K562 treated with DMSO at 1 percent for 24 hours (cell line): ENCODE results near the gene HEMGN. TPM values are rescaled to one million over a fixed set of nuclear protein-coding genes. Genes with fewer than 3 reads are reported as not detected.

Source experiments
- total RNA-seq: library from RNA; unstranded; fragments of 300-600 nt; gene quantifications from 2 replicates; pipeline ENCODE4 v1.2.3, GENCODE V29; 2022; ENCODE audit warnings: low read depth; ENCODE audit not compliant: insufficient read depth

HEMGN gene, protein sequence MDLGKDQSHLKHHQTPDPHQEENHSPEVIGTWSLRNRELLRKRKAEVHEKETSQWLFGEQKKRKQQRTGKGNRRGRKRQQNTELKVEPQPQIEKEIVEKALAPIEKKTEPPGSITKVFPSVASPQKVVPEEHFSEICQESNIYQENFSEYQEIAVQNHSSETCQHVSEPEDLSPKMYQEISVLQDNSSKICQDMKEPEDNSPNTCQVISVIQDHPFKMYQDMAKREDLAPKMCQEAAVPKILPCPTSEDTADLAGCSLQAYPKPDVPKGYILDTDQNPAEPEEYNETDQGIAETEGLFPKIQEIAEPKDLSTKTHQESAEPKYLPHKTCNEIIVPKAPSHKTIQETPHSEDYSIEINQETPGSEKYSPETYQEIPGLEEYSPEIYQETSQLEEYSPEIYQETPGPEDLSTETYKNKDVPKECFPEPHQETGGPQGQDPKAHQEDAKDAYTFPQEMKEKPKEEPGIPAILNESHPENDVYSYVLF
- 4.1 and 4.2 TPM in 2 replicates for total RNA-seq

DNA sequence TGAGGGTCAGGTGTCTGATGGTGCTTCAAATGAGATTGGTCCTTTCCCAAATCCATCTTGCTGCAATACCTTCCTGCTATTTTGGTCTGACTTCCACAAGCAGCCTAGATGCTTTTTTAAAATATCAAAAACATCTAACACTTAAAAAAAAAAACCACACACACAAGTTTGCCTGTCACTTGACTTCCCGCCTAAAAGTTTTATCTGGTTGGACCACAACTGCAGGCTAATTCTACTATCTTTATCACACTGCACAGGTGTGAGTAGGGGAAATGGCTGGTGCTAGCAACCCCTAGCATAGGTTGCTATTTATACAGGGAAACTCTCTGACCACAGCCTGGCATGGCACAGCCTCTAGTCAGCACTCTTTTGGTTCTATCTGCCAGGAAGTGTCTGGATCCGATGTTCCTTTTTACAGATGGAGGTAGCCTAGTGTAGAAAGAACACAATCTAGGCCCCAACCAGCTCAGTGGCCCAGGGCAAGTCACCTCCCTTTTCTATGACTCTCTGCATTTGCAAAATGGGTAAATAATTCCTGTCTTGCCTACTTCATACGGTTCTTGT is at the start of gene HEMGN:
Gene HEMGN (minus strand): TSS at position 92 of the 564 bp plus-strand sequence. CDS start 36 bp downstream, at position 56.

DNA sequence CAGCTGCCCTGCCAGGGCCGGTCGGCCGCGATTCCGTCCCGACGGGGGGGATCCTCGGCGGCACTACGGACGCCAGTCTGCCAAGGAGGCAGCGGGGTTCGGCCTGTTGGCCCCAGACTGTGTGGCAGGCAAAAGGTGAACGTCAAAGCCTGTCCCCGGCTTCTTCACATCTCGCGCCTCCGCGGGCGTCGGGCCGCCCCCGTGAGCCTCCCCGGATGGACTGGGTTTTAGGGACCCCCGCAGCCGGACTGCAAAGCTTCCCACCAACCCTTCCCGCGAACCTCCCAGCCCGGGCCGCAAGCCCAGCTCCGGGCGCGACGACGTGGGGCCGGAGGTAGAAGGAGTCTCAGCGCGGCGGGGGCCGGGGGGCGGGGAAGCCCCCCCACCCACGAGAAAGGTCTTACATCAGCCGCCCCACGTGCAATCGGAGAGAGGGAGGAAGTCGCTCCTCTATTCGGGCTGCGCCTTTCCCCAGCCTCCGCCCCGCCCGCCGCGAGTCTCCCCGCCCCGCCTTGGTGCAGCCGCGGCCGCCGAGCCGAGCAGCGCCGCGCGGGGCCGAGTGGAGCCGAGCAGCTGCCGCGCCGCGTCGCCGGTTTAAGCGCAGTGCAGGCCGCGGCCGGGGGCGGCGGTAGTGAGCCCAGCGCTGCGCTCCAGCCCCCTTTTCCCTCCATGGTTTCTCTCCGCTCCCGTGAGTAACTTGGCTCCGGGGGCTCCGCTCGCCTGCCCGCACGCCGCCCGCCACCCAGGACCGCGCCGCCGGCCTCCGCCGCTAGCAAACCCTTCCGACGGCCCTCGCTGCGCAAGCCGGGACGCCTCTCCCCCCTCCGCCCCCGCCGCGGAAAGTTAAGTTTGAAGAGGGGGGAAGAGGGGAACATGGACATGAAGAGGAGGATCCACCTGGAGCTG is 45.0 kb upstream of the HEMGN start, which contains the start of gene ANP32B:
Gene ANP32B (plus strand): TSS at position 659 of the 906 bp plus-strand sequence. CDS start 215 bp downstream, at position 874.

DNA sequence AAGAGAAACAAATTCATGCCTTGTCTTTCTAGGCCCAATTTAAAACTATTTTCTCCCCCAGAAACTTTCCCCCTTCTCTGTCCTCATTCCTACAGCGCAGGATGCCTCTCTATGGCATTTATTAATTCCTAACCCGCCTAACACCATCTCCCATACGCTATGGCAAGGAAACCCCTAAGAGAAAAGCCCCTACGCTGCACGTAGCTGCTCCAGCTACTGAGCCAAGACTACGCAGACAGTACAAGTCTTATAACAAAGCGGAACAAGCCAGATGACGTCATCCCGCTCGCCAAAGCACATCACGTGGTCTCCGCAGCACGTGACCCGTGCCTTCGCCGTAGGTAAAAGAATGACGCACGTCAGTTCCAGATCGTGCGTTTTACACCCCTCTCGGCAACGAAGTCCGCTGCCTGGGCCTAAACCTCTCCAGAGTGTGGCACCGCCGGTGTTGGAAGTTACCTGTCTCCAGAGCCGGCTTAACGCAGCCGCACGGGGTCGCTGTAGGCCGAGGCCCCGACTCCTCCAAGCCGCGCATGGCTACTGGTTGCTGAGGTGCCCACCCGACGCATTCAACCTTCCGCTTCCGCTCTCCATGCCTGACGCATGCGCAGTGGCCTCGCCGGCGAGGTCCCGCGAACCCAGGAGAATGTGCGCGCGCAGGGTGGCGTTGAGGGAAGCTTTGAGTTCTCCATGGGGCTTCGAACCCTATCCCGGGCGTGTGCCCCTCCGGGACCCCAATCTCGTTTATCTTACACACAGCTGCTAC is 15.8 kb downstream of the HEMGN start, which contains the start of gene TRMO:
Gene TRMO (minus strand): TSS at position 542 of the 766 bp plus-strand sequence. CDS start 7 bp downstream, at position 535.

Other genes starting within 250 kb of the HEMGN start
- gene XPA, start 240.8 kb downstream of the HEMGN start, total RNA-seq = 8.7 and 11.7 TPM in 2 replicates
- not detected in 2 replicates for gene FOXE1, start 84.9 kb downstream of the HEMGN start, total RNA-seq
- 6.7 and 9.4 TPM in 2 replicates for gene TRMO, start 15.7 kb downstream of the HEMGN start, total RNA-seq
- gene ANP32B, start 45.2 kb upstream of the HEMGN start, total RNA-seq = 337 and 339 TPM in 2 replicates
- 355 and 370 TPM in 2 replicates for gene NANS, start 118.6 kb upstream of the HEMGN start, total RNA-seq
- 15.9 and 17.5 TPM in 2 replicates for gene TRIM14, start 181.1 kb upstream of the HEMGN start, total RNA-seq